Stomach (tissue), 4 donors: ENCODE results near the gene SDSL.

ENCODE experiments used
- CTCF ChIP-seq, 7 experiments: fragments of 450-650 bp in 4 of 7; fragments of 200-600 bp in 3 of 7; sonication (generic) in 3 of 7; IDR thresholded peaks; one replicate each; pipeline ENCODE4 v1.5.1; 2016 to 2019; ENCODE audit warnings: antibody characterized with exemption in 7 of 7, control low read depth in 2 of 7, mild to moderate bottlenecking in 1 of 7
- EP300 ChIP-seq: sonication (generic); formaldehyde crosslinking; IDR thresholded peaks from one replicate; pipeline ENCODE4 v1.6.1; 2017; ENCODE audit warnings: antibody characterized with exemption
- POLR2A ChIP-seq, 4 donors: fragments of 450-650 bp; IDR thresholded peaks; one replicate each; pipeline ENCODE4 v1.6.1; 2016; ENCODE audit warnings: antibody characterized with exemption in 4 of 4, control low read depth in 2 of 4, mild to moderate bottlenecking in 1 of 4, moderate library complexity in 1 of 4
- POLR2AphosphoS5 ChIP-seq, 3 donors: sonication (generic); formaldehyde crosslinking; IDR thresholded peaks; one replicate each; pipeline ENCODE4 v1.6.1; 2016; ENCODE audit warnings: antibody characterized with exemption in 3 of 3

GRCh38 chr12:113396828-113397496, 25.2 kb upstream of the SDSL start:
- TF ChIP-seq CTCF (IDR thresholded peaks at IDR 0.05) (no peak), POLR2A (IDR thresholded peaks at IDR 0.05) (no peak), EP300 (no peak), POLR2AphosphoS5 (IDR thresholded peaks at IDR 0.05) (no peak)
